A549 (cell line): ENCODE measurements around the gene ARFRP1.

Experiments used
- CHD2 ChIP-seq: fragments of 150-350 bp; IDR thresholded peaks from 2 replicates; pipeline ENCODE4 v1.6.1; 2014; ENCODE audit warnings: low read length; ENCODE audit not compliant: partially characterized antibody
- CTCF ChIP-seq: fragments of >200 bp; sonication (Bioruptor Twin); formaldehyde crosslinking; IDR thresholded peaks from 3 replicates; pipeline ENCODE4 v1.5.1; 2016
- POLR2A ChIP-seq: IDR thresholded peaks from 2 replicates; pipeline ENCODE4 v1.6.1; 2012; ENCODE audit warnings: mild to moderate bottlenecking, low read length
- POLR2AphosphoS2 ChIP-seq: conservative IDR thresholded peaks from 2 replicates; pipeline ENCODE4 v1.6.1; 2012; ENCODE audit warnings: low read length, improper control_type of control experiment, inconsistent platforms

GRCh38 chr20:63708301-63709148 lies 749 bp upstream of the ARFRP1 start:
- TF ChIP-seq CTCF (no peak), POLR2AphosphoS2 (no peak), CHD2 (no peak), POLR2A (no peak)
